HepG2 (cell line): ENCODE data around the gene POLR1C. TPM values are rescaled to one million over a fixed set of nuclear protein-coding genes. Genes with fewer than 3 reads are reported as not detected.

Experiments used
- ATF7 ChIP-seq, 2 experiments: fragments of 450-650 bp in 1 of 2; sonication (generic) in 1 of 2; formaldehyde crosslinking in 1 of 2; IDR thresholded peaks; 2 replicates each; pipeline versions ENCODE4 v1.4.0 to v1.6.1; 2016 to 2020; ENCODE audit warnings: antibody characterized with exemption in 1 of 2, mild to moderate bottlenecking in 1 of 2, missing genetic modification reagents in 1 of 2
- CREB3 ChIP-seq: sonication (generic); formaldehyde crosslinking; IDR thresholded peaks from 2 replicates; pipeline ENCODE4 v1.5.0; 2020; ENCODE audit warnings: missing genetic modification reagents
- CSRNP1 ChIP-seq: sonication (generic); formaldehyde crosslinking; IDR thresholded peaks from 2 replicates; pipeline ENCODE4 v1.8.1; 2023; ENCODE audit warnings: mild to moderate bottlenecking, missing genetic modification reagents
- ETS1 ChIP-seq: sonication (generic); formaldehyde crosslinking; IDR thresholded peaks from 2 replicates; pipeline ENCODE4 v1.4.0; 2020; ENCODE audit warnings: missing genetic modification reagents
- KAT2B ChIP-seq: fragments of 150-350 bp; IDR thresholded peaks from 2 replicates; pipeline ENCODE4 v1.6.1; 2014; ENCODE audit warnings: low read depth, low read length, borderline replicate concordance
- KLF15 ChIP-seq: sonication (generic); formaldehyde crosslinking; IDR thresholded peaks from 2 replicates; pipeline ENCODE4 v1.8.1; 2023; ENCODE audit warnings: borderline replicate concordance, mild to moderate bottlenecking, inconsistent platforms, missing genetic modification reagents, mixed read lengths
- MTF1 ChIP-seq: sonication (generic); formaldehyde crosslinking; IDR thresholded peaks from 2 replicates; pipeline ENCODE4 v1.5.0; 2020; ENCODE audit warnings: missing genetic modification reagents
- MTF2 ChIP-seq: sonication (generic); formaldehyde crosslinking; IDR thresholded peaks from 2 replicates; pipeline ENCODE4 v1.5.0; 2020; ENCODE audit warnings: missing genetic modification reagents, borderline replicate concordance
- NFIC ChIP-seq: IDR thresholded peaks from 2 replicates; pipeline ENCODE4 v1.6.1; 2012; ENCODE audit warnings: mild to moderate bottlenecking, low read length, inconsistent platforms
- NKX3-1 ChIP-seq: sonication (generic); formaldehyde crosslinking; IDR thresholded peaks from 2 replicates; pipeline ENCODE4 v1.5.0; 2020; ENCODE audit warnings: missing genetic modification reagents
- PHB2 ChIP-seq: fragments of 450-650 bp; IDR thresholded peaks from 2 replicates; pipeline ENCODE4 v1.6.1; 2018; ENCODE audit not compliant: partially characterized antibody
- PHF20 ChIP-seq: sonication (generic); formaldehyde crosslinking; IDR thresholded peaks from 2 replicates; pipeline ENCODE4 v1.5.0; 2020; ENCODE audit warnings: mild to moderate bottlenecking, missing genetic modification reagents
- PREB ChIP-seq: sonication (generic); formaldehyde crosslinking; IDR thresholded peaks from 2 replicates; pipeline ENCODE4 v1.4.0; 2020; ENCODE audit warnings: missing genetic modification reagents
- REPIN1 ChIP-seq: sonication (generic); formaldehyde crosslinking; IDR thresholded peaks from 2 replicates; pipeline ENCODE4 v1.8.0; 2022; ENCODE audit warnings: missing genetic modification reagents, low read depth, mild to moderate bottlenecking, borderline replicate concordance
- SNAPC5 ChIP-seq: sonication (generic); formaldehyde crosslinking; IDR thresholded peaks from 2 replicates; pipeline ENCODE4 v1.8.1; 2023; ENCODE audit warnings: mild to moderate bottlenecking, missing genetic modification reagents, borderline replicate concordance
- TBX3 ChIP-seq: fragments of 450-650 bp; IDR thresholded peaks from 2 replicates; pipeline ENCODE4 v1.6.1; 2017; ENCODE audit warnings: antibody characterized with exemption, mild to moderate bottlenecking, inconsistent platforms, borderline replicate concordance
- THAP11 ChIP-seq: IDR thresholded peaks from 2 replicates; pipeline ENCODE4 v1.6.1; 2016; ENCODE audit warnings: missing biosample characterization, missing genetic modification reagents
- THAP8 ChIP-seq: sonication (generic); formaldehyde crosslinking; IDR thresholded peaks from 2 replicates; pipeline ENCODE4 v1.5.1; 2020; ENCODE audit warnings: missing genetic modification reagents, mild to moderate bottlenecking, borderline replicate concordance
- ZNF616 ChIP-seq: sonication (generic); formaldehyde crosslinking; IDR thresholded peaks from 2 replicates; pipeline ENCODE4 v1.5.0; 2020; ENCODE audit warnings: low read depth, mild to moderate bottlenecking, missing genetic modification reagents
- ZNF703 ChIP-seq: sonication (generic); formaldehyde crosslinking; IDR thresholded peaks from 2 replicates; pipeline ENCODE4 v1.5.1; 2020; ENCODE audit warnings: missing genetic modification reagents, mild to moderate bottlenecking, moderate library complexity, borderline replicate concordance
- polyA plus RNA-seq, 8 experiments: library from polyadenylated mRNA; depleted of rRNA in 3 of 8; stranded (reverse) in 7 of 8; unstranded in 1 of 8; fragments of >200 nt; fragmentation: Illumina TruSeq in 4 of 8; extraction: Trizol in 4 of 8; gene quantifications; 2 replicates each; pipeline versions ENCODE4 v1.2.1 to v1.2.3, GENCODE V29; 2011 to 2016; ENCODE audit warnings: low read depth in 4 of 8, missing spikeins in 1 of 8, mixed read lengths in 1 of 8; ENCODE audit not compliant: insufficient read depth in 1 of 8
- total RNA-seq, 5 experiments: library from RNA; depleted of rRNA; stranded (reverse); fragments of >200 nt; fragmentation: Illumina TruSeq; extraction: Trizol; gene quantifications; 2 replicates each; pipeline ENCODE4 v1.2.3, GENCODE V29; 2016; ENCODE audit warnings: low read depth in 1 of 5

POLR1C gene
- total and polyA plus RNA-seq, 2 of the 13 experiments (the other 11 are each of a cell fraction or from before 2014, with no cell fraction given): 62.6 to 72.2 TPM

- TF ChIP-seq ATF7 (IDR thresholded peaks at IDR 0.05) (no peak), ATF7 (CRISPR knock-in tag; IDR thresholded peaks at IDR 0.05) (no peak), KAT2B (no peak), PHB2 (no peak), ETS1 (CRISPR knock-in tag) (0 out of 2 replicates have a peak, but pooled peaks have one; percentile 40), CREB3 (CRISPR knock-in tag) (0 out of 2 replicates have a peak, but pooled peaks have one; percentile 47), TBX3 (no peak), SNAPC5 (no peak), PREB (CRISPR knock-in tag) (0 out of 2 replicates have a peak, but pooled peaks have one; percentile 37), THAP11 (peak; percentile 95), CSRNP1 (CRISPR knock-in tag) (peak; percentile 69), MTF1 (CRISPR knock-in tag) (no peak), ZNF616 (CRISPR knock-in tag) (no peak), NFIC (no peak; the same call in 1 of the 2 replicates), ZNF703 (CRISPR knock-in tag) (0 out of 2 replicates have a peak, but pooled peaks have one; percentile 79), NKX3-1 (peak; percentile 57; the same call in 1 of the 2 replicates), PHF20 (CRISPR knock-in tag) (peak; percentile 94), MTF2 (CRISPR knock-in tag) (peak; percentile 16; the same call in 1 of the 2 replicates), KLF15 (no peak; the same call in 1 of the 2 replicates), THAP8 (CRISPR knock-in tag) (no peak), REPIN1 (CRISPR knock-in tag) (peak; percentile 82; the same call in 1 of the 2 replicates)
Measured at GRCh38 chr6:43516697-43517504, at the start of gene POLR1C, which contains the start of gene YIPF3 (continued).
